H1 (cell line): ENCODE measurements around the gene RBM17. TPM values are rescaled to one million over a fixed set of nuclear protein-coding genes. Genes with fewer than 3 reads are reported as not detected.

Source experiments
- CTCF ChIA-PET: fragments of 300-600 bp; sonication (Branson Sonifier 250); formaldehyde crosslinking; loops from one replicate; lab custom pipeline; 2021; ENCODE audit not compliant: partially characterized antibody; lab: Charles Lee
- POLR2A ChIA-PET: fragments of 300-600 bp; sonication (Branson Sonifier 250); formaldehyde crosslinking; loops from one replicate; lab custom pipeline; 2021; ENCODE audit warnings: inconsistent platforms; ENCODE audit not compliant: partially characterized antibody; lab: Charles Lee
- DNase-seq, 2 experiments: peaks; one replicate each; pipeline versions ENCODE4 v3.0.0 to v3.0.0-alpha.2; 2010 to 2022; ENCODE audit warnings: low spot score in 2 of 2, low read depth in 1 of 2, mixed read lengths in 1 of 2
- FAIRE-seq: peaks from 2 replicates; lab custom pipeline; 2011; peaks lifted over from hg19 to GRCh38; lab: Jason Lieb, UNC
- H2AFZ ChIP-seq: 2 replicates; pipeline ENCODE4 v1.8.1; 2012; ENCODE audit warnings: low read length, inconsistent platforms
- H2AK5ac ChIP-seq: 2 replicates; pipeline ENCODE4 v1.6.1; 2013; ENCODE audit warnings: low read depth, low read length
- H2BK120ac ChIP-seq: replicated peaks from 2 replicates; pipeline ENCODE3; 2013; ENCODE audit warnings: low read depth, low read length, inconsistent platforms
- H2BK12ac ChIP-seq: 2 replicates; pipeline ENCODE4 v1.6.1; 2013; ENCODE audit warnings: low read depth, low read length
- H2BK15ac ChIP-seq: 2 replicates; pipeline ENCODE4 v1.6.1; 2013; ENCODE audit warnings: low read length
- H2BK20ac ChIP-seq: 2 replicates; pipeline ENCODE4 v1.6.1; 2013; ENCODE audit warnings: low read length
- H2BK5ac ChIP-seq: 2 replicates; pipeline ENCODE4 v1.6.1; 2013; ENCODE audit warnings: low read depth, low read length
- H3K14ac ChIP-seq: 2 replicates; pipeline ENCODE4 v1.6.1; 2013; ENCODE audit warnings: inconsistent platforms; ENCODE audit not compliant: insufficient read length
- H3K18ac ChIP-seq: 2 replicates; pipeline ENCODE4 v1.6.1; 2013; ENCODE audit warnings: low read length; ENCODE audit errors: extremely low read depth
- H3K23ac ChIP-seq: 2 replicates; pipeline ENCODE4 v1.6.1; 2013; ENCODE audit warnings: inconsistent platforms; ENCODE audit not compliant: insufficient read length
- H3K23me2 ChIP-seq: 2 replicates; pipeline ENCODE4 v1.6.1; 2013; ENCODE audit warnings: low read depth, low read length
- H3K27ac ChIP-seq: 2 replicates; pipeline ENCODE4 v1.6.1; 2011; ENCODE audit warnings: low read depth, low read length, inconsistent platforms
- H3K27me3 ChIP-seq, 4 experiments: replicated peaks in 1 of 4; 1 replicate in 1 of 4; 2 replicates in 3 of 4; pipeline versions ENCODE4 v1.6.1 to v1.8.1; 2011 to 2013; ENCODE audit warnings: low read length in 3 of 4, mild to moderate bottlenecking in 3 of 4, inconsistent platforms in 2 of 4, mixed read lengths in 2 of 4, moderate library complexity in 1 of 4; ENCODE audit not compliant: control insufficient read depth in 3 of 4, insufficient read depth in 3 of 4; ENCODE audit errors: extremely low read depth in 1 of 4
- H3K36me3 ChIP-seq, 4 experiments: 2 replicates each; pipeline versions ENCODE4 v1.6.1 to v1.8.1; 2011 to 2013; ENCODE audit warnings: mild to moderate bottlenecking in 4 of 4, low read length in 3 of 4, moderate library complexity in 2 of 4, control low read depth in 1 of 4, inconsistent platforms in 1 of 4; ENCODE audit not compliant: insufficient read depth in 4 of 4, control insufficient read depth in 2 of 4
- H3K4ac ChIP-seq: replicated peaks from 2 replicates; pipeline ENCODE3; 2013; ENCODE audit warnings: low read length, low read depth, mixed read lengths, inconsistent platforms; ENCODE audit not compliant: insufficient read length
- H3K4me1 ChIP-seq, 4 experiments: replicated peaks in 1 of 4; 1 replicate in 1 of 4; 2 replicates in 3 of 4; pipeline versions ENCODE4 v1.6.1 to v1.8.1; 2011 to 2013; ENCODE audit warnings: low read length in 3 of 4, inconsistent platforms in 2 of 4, mixed read lengths in 1 of 4; ENCODE audit not compliant: insufficient read depth in 4 of 4, control insufficient read depth in 3 of 4
- H3K4me2 ChIP-seq, 2 experiments: 2 replicates each; pipeline versions ENCODE4 v1.6.1 to v1.8.1; 2011 to 2013; ENCODE audit warnings: low read depth in 2 of 2, low read length in 2 of 2, control low read depth in 1 of 2, inconsistent platforms in 1 of 2, mild to moderate bottlenecking in 1 of 2; ENCODE audit not compliant: insufficient read depth in 1 of 2
- H3K4me3 ChIP-seq, 4 experiments: fragments of 200-600, 300-600 bp in 1 of 4; sonication (generic), shearing (Covaris generic), sonication (Bioruptor Twin) in 1 of 4; 2 replicates each; pipeline versions ENCODE4 v1.5.1 to v1.8.1; 2011 to 2016; ENCODE audit warnings: low read length in 4 of 4, low read depth in 3 of 4, control low read depth in 2 of 4, inconsistent platforms in 2 of 4, mild to moderate bottlenecking in 2 of 4, mixed read lengths in 1 of 4, moderate library complexity in 1 of 4; ENCODE audit not compliant: insufficient read depth in 2 of 4; ENCODE audit errors: extremely low read depth in 1 of 4
- H3K56ac ChIP-seq: replicated peaks from 2 replicates; pipeline ENCODE3; 2013; ENCODE audit warnings: low read depth, mild to moderate bottlenecking, mixed read lengths, low read length, inconsistent platforms; ENCODE audit not compliant: insufficient read length
- H3K79me1 ChIP-seq: 2 replicates; pipeline ENCODE4 v1.6.1; 2013; ENCODE audit warnings: low read depth, low read length, control low read depth
- H3K79me2 ChIP-seq, 2 experiments: 2 replicates each; pipeline versions ENCODE4 v1.6.1 to v1.8.1; 2012 to 2013; ENCODE audit warnings: low read length in 2 of 2, mild to moderate bottlenecking in 2 of 2, inconsistent platforms in 1 of 2; ENCODE audit not compliant: insufficient read depth in 2 of 2, control insufficient read depth in 1 of 2
- H3K9ac ChIP-seq, 4 experiments: replicated peaks in 1 of 4; 1 replicate in 1 of 4; 2 replicates in 3 of 4; pipeline versions ENCODE4 v1.6.1 to v1.8.1; 2011 to 2013; ENCODE audit warnings: low read depth in 3 of 4, low read length in 3 of 4, control low read depth in 2 of 4, mild to moderate bottlenecking in 2 of 4, moderate library complexity in 2 of 4, inconsistent platforms in 1 of 4; ENCODE audit errors: extremely low read depth in 1 of 4
- H3K9me3 ChIP-seq, 2 experiments: 2 replicates each; pipeline versions ENCODE4 v1.6.1 to v1.8.1; 2012 to 2013; ENCODE audit warnings: mild to moderate bottlenecking in 2 of 2, moderate library complexity in 2 of 2, control low read depth in 1 of 2, inconsistent platforms in 1 of 2, low read depth in 1 of 2, low read length in 1 of 2, mixed read lengths in 1 of 2; ENCODE audit not compliant: insufficient read depth in 2 of 2
- H4K20me1 ChIP-seq, 2 experiments: replicated peaks in 1 of 2; 2 replicates each; pipeline versions ENCODE3 to v1.8.1; 2011 to 2013; ENCODE audit warnings: inconsistent platforms in 2 of 2, low read length in 2 of 2, mild to moderate bottlenecking in 1 of 2; ENCODE audit not compliant: insufficient read depth in 2 of 2, control insufficient read depth in 1 of 2
- H4K5ac ChIP-seq: 2 replicates; pipeline ENCODE4 v1.6.1; 2013; ENCODE audit warnings: low read length, low read depth, mixed read lengths, inconsistent platforms; ENCODE audit not compliant: insufficient read length
- H4K8ac ChIP-seq: 2 replicates; pipeline ENCODE4 v1.8.0; 2013; ENCODE audit warnings: mild to moderate bottlenecking, moderate library complexity, low read length, inconsistent platforms; ENCODE audit not compliant: insufficient read depth; ENCODE audit errors: extremely low read depth
- H4K91ac ChIP-seq: replicated peaks from 2 replicates; pipeline ENCODE3; 2013; ENCODE audit warnings: low read length, mixed read lengths, inconsistent platforms; ENCODE audit not compliant: insufficient read length
- EGR1 ChIP-seq: IDR thresholded peaks from 2 replicates; pipeline ENCODE4 v1.6.1; 2011; ENCODE audit warnings: low read depth, low read length, borderline replicate concordance
- GTF2F1 ChIP-seq: IDR thresholded peaks from 2 replicates; pipeline ENCODE4 v1.6.1; 2012; ENCODE audit warnings: low read depth, low read length, improper control_type of control experiment, borderline replicate concordance
- HDAC6 ChIP-seq: IDR thresholded peaks from one replicate; pipeline ENCODE4 v1.7.1; 2012; ENCODE audit warnings: low read depth, mild to moderate bottlenecking, inconsistent platforms, low read length, moderate library complexity
- SAP30 ChIP-seq: fragments of 300-600 bp; sonication (generic); IDR thresholded peaks from 2 replicates; pipeline ENCODE4 v1.7.1; 2012; ENCODE audit warnings: low read length, moderate library complexity, mild to moderate bottlenecking, inconsistent platforms; ENCODE audit not compliant: insufficient read depth, insufficient replicate concordance
- SIN3A ChIP-seq, 2 experiments: IDR thresholded peaks in 1 of 2; conservative IDR thresholded peaks in 1 of 2; 2 replicates each; pipeline ENCODE4 v1.6.1; 2011 to 2012; ENCODE audit warnings: low read length in 2 of 2, improper control_type of control experiment in 1 of 2, low read depth in 1 of 2, mild to moderate bottlenecking in 1 of 2
- SIX5 ChIP-seq: IDR thresholded peaks from 2 replicates; pipeline ENCODE4 v1.6.1; 2011; ENCODE audit warnings: mild to moderate bottlenecking, low read depth, low read length
- TAF7 ChIP-seq: optimal IDR thresholded peaks from 2 replicates; pipeline ENCODE3; 2011; ENCODE audit warnings: low read depth, mild to moderate bottlenecking, inconsistent platforms, low read length, moderate library complexity, borderline replicate concordance
- TBP ChIP-seq: IDR thresholded peaks from 2 replicates; pipeline ENCODE4 v1.6.1; 2011; ENCODE audit warnings: low read depth, low read length, improper control_type of control experiment
- USF2 ChIP-seq: IDR thresholded peaks from 2 replicates; pipeline ENCODE4 v1.6.1; 2011; ENCODE audit warnings: low read length, improper control_type of control experiment
- WGBS, 2 experiments: shearing (Covaris generic) in 1 of 2; methylation state at CpG; one replicate each; pipeline versions ENCODE4 v1.1.6 to v1.1.7; 2013 to 2015; ENCODE audit warnings: low lambda C conversion rate in 2 of 2, mixed read lengths in 2 of 2, inconsistent platforms in 1 of 2, low coverage in 1 of 2, missing lambda C conversion rate in 1 of 2; ENCODE audit not compliant: insufficient replicate concordance in 2 of 2, insufficient coverage in 1 of 2, insufficient read length in 1 of 2; ENCODE audit errors: extremely low coverage in 1 of 2, missing lambda C conversion rate in 1 of 2; 5-methylcytosine and 5-hydroxymethylcytosine counted together
- polyA plus RNA-seq, 7 experiments: library from polyadenylated mRNA; depleted of rRNA in 3 of 7; stranded (reverse) in 5 of 7; unstranded in 2 of 7; fragments of >200 nt in 5 of 7; fragments of 200-250 nt in 2 of 7; gene quantifications; 1 replicate in 5 of 7; 2 replicates in 1 of 7; 4 replicates in 1 of 7; pipeline versions ENCODE4 v1.2.1 to v1.2.3, GENCODE V29; 2011 to 2013; ENCODE audit warnings: missing spikeins in 2 of 7, mixed read lengths in 2 of 7
- total RNA-seq: library from RNA; stranded (reverse); fragmentation: NEBNext Ultra II Directional; extraction: Animal tissue kit (Norgen Biotek cat#: 25700); gene quantifications from 2 replicates; pipeline ENCODE4 v1.2.1, GENCODE V29; 2021

RBM17 gene
- total and polyA plus RNA-seq, 2 of the 8 experiments (the other 6 are each of a cell fraction or from before 2014, with no cell fraction given), result 15.7 to 128 TPM

- CTCF ChIA-PET, result interaction anchor here (0.6 to 6.4 kb wide), 11 partner anchors 12 to 233 kb away, joined by 3 to 51 read pairs (median 3); partner anchors contain the start of gene PFKFB3
Measured at GRCh38 chr10:6135039-6135438, 46.2 kb downstream of the RBM17 start.

More at GRCh38 chr10:6135039-6135438, 46.2 kb downstream of the RBM17 start:
- no peaks in the 10 kb centered on the region for H3K9me3 ChIP-seq
- no peak for DNase-seq
- no peak overlapping the region for H3K27ac ChIP-seq
- 0 out of 7 replicates have a peak, but pooled peaks cover 0 to 2% (median 0%) of the 10 kb centered on the region in 4 experiments for H3K27me3 ChIP-seq
- H2BK120ac ChIP-seq, result no peak overlapping the region
- H2AK5ac ChIP-seq, result no peak overlapping the region
- no peaks in the 10 kb centered on the region for H4K20me1 ChIP-seq
- H4K5ac ChIP-seq, result no peak overlapping the region
- 77% methylated on average over 6 of the region's 6 CpGs; no CpG with 5 or more reads in 1 of the 2 experiments for WGBS, 2 experiments
- H2BK20ac ChIP-seq, result no peak overlapping the region
- H3K14ac ChIP-seq, result no peak overlapping the region
- H2AFZ ChIP-seq, result no peak overlapping the region
- no peaks in the 10 kb centered on the region for H3K23me2 ChIP-seq
- no peak overlapping the region for H3K4me2 ChIP-seq
- no peak overlapping the region for H4K8ac ChIP-seq
- FAIRE-seq, result no peak
- no peak overlapping the region for H3K18ac ChIP-seq
- no peaks in the 10 kb centered on the region for H3K36me3 ChIP-seq
- no peak overlapping the region for H3K4ac ChIP-seq
- H3K9ac ChIP-seq, result no peak overlapping the region
- H2BK15ac ChIP-seq, result no peak overlapping the region
- H3K56ac ChIP-seq, result no peak overlapping the region
- TF ChIP-seq TBP (no peak), HDAC6 (no peak), EGR1 (no peak), SIN3A (conservative IDR thresholded peaks at IDR 0.05 in 1 of 2, IDR thresholded peaks at IDR 0.05 in 1 of 2; ENCODE audit: low read depth in 1 of 2, low read length in 2 of 2) (no peak), USF2 (no peak), TAF7 (no peak), GTF2F1 (no peak), SAP30 (no peak), SIX5 (no peak)
- H3K23ac ChIP-seq, result no peak overlapping the region
- no peak overlapping the region for H4K91ac ChIP-seq
- no peak overlapping the region for H3K4me3 ChIP-seq
- POLR2A ChIA-PET, result interaction anchor here (0.9 to 1.8 kb wide), 3 partner anchors 9 to 68 kb away, joined by 3 to 9 read pairs (median 7); partner anchors contain the start of gene PFKFB3
- no peaks in the 10 kb centered on the region for H3K79me1 ChIP-seq
- no peak overlapping the region for H2BK5ac ChIP-seq
- no peaks in the 10 kb centered on the region for H3K79me2 ChIP-seq
- H2BK12ac ChIP-seq, result no peak overlapping the region
- peaks cover 0 to 10% (median 1%) of the 10 kb centered on the region in 4 experiments; a peak in 4 of 7 replicates for H3K4me1 ChIP-seq
